Measurements from ENCODE around the gene CXCL17. TPM values are rescaled to one million over a fixed set of nuclear protein-coding genes. Genes with fewer than 3 reads are reported as not detected.

The CXCL17 gene
- total and polyA plus RNA-seq, 2 experiments from 2014 or later: 0.39 TPM; not detected in 1

DNA sequence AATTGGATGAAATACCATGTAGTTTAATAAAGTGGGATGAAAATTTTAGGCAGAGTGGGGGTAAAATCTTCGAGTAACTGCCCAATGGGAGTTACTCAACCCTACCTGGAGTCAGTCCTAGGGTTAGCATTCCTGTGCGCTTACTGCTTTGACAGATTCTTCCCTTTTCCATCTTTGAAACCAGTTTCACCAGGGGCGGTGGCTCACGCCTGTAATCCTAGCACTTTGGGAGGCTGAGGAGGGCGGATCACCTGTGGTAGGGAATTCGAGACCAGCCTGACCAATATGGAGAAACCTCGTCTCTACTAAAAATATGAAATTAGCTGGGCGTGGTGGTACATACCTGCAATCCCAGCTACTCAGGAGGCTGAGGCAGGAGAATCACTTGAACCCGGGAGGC lies 37.0 kb upstream of the CXCL17 start:
- H2AFZ ChIP-seq: no peak overlapping the region
- Mint-ChIP-seq H3K27me3 (ENCODE audit: insufficient read depth, low read depth, poor library complexity) (peaks cover 6% of the 10 kb centered on the region), H3K4me3 (no peak overlapping the region), H3K4me1 (peaks cover 24% of the 10 kb centered on the region), H3K27ac (no peak overlapping the region), H3K9me3 (peaks cover 2% of the 10 kb centered on the region; the same call in 1 of the 3 replicates), H3K36me3 (ENCODE audit: low read depth) (peaks cover 3% of the 10 kb centered on the region)
- peaks cover 35% of the 10 kb centered on the region for H3K4me1 ChIP-seq (ENCODE audit: insufficient read depth)
- no peaks in the 10 kb centered on the region for H3K36me3 ChIP-seq (ENCODE audit: insufficient read depth)
- no peaks in the 10 kb centered on the region for H3K9me2 ChIP-seq (ENCODE audit: insufficient read depth)
- peaks cover 10% of the 10 kb centered on the region for H3F3A ChIP-seq (replicated peaks; ENCODE audit: low read depth)
- no peaks in the 10 kb centered on the region for H3K79me2 ChIP-seq (replicated peaks; ENCODE audit: insufficient read depth)
- ATAC-seq (no peak), DNase-seq (ENCODE audit: low spot score) (no peak)
- no peaks in the 10 kb centered on the region for H3K27me3 ChIP-seq (ENCODE audit: insufficient read depth)
- no peak overlapping the region for H3K4me3 ChIP-seq
- TF ChIP-seq, protein P1, sequence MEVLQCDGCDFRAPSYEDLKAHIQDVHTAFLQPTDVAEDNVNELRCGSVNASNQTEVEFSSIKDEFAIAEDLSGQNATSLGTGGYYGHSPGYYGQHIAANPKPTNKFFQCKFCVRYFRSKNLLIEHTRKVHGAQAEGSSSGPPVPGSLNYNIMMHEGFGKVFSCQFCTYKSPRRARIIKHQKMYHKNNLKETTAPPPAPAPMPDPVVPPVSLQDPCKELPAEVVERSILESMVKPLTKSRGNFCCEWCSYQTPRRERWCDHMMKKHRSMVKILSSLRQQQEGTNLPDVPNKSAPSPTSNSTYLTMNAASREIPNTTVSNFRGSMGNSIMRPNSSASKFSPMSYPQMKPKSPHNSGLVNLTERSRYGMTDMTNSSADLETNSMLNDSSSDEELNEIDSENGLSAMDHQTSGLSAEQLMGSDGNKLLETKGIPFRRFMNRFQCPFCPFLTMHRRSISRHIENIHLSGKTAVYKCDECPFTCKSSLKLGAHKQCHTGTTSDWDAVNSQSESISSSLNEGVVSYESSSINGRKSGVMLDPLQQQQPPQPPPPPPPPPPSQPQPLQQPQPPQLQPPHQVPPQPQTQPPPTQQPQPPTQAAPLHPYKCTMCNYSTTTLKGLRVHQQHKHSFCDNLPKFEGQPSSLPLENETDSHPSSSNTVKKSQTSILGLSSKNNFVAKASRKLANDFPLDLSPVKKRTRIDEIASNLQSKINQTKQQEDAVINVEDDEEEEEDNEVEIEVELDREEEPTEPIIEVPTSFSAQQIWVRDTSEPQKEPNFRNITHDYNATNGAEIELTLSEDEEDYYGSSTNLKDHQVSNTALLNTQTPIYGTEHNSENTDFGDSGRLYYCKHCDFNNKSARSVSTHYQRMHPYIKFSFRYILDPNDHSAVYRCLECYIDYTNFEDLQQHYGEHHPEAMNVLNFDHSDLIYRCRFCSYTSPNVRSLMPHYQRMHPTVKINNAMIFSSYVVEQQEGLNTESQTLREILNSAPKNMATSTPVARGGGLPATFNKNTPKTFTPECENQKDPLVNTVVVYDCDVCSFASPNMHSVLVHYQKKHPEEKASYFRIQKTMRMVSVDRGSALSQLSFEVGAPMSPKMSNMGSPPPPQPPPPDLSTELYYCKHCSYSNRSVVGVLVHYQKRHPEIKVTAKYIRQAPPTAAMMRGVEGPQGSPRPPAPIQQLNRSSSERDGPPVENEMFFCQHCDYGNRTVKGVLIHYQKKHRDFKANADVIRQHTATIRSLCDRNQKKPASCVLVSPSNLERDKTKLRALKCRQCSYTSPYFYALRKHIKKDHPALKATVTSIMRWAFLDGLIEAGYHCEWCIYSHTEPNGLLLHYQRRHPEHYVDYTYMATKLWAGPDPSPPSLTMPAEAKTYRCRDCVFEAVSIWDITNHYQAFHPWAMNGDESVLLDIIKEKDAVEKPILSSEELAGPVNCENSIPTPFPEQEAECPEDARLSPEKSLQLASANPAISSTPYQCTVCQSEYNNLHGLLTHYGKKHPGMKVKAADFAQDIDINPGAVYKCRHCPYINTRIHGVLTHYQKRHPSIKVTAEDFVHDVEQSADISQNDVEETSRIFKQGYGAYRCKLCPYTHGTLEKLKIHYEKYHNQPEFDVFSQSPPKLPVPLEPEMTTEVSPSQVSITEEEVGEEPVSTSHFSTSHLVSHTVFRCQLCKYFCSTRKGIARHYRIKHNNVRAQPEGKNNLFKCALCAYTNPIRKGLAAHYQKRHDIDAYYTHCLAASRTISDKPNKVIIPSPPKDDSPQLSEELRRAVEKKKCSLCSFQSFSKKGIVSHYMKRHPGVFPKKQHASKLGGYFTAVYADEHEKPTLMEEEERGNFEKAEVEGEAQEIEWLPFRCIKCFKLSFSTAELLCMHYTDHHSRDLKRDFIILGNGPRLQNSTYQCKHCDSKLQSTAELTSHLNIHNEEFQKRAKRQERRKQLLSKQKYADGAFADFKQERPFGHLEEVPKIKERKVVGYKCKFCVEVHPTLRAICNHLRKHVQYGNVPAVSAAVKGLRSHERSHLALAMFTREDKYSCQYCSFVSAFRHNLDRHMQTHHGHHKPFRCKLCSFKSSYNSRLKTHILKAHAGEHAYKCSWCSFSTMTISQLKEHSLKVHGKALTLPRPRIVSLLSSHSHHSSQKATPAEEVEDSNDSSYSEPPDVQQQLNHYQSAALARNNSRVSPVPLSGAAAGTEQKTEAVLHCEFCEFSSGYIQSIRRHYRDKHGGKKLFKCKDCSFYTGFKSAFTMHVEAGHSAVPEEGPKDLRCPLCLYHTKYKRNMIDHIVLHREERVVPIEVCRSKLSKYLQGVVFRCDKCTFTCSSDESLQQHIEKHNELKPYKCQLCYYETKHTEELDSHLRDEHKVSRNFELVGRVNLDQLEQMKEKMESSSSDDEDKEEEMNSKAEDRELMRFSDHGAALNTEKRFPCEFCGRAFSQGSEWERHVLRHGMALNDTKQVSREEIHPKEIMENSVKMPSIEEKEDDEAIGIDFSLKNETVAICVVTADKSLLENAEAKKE (CRISPR knock-in tag; IDR thresholded peaks at IDR 0.05): no peak
- TF ChIP-seq ZNF114 (CRISPR knock-in tag; IDR thresholded peaks at IDR 0.05): no peak
- TF ChIP-seq, protein P2, sequence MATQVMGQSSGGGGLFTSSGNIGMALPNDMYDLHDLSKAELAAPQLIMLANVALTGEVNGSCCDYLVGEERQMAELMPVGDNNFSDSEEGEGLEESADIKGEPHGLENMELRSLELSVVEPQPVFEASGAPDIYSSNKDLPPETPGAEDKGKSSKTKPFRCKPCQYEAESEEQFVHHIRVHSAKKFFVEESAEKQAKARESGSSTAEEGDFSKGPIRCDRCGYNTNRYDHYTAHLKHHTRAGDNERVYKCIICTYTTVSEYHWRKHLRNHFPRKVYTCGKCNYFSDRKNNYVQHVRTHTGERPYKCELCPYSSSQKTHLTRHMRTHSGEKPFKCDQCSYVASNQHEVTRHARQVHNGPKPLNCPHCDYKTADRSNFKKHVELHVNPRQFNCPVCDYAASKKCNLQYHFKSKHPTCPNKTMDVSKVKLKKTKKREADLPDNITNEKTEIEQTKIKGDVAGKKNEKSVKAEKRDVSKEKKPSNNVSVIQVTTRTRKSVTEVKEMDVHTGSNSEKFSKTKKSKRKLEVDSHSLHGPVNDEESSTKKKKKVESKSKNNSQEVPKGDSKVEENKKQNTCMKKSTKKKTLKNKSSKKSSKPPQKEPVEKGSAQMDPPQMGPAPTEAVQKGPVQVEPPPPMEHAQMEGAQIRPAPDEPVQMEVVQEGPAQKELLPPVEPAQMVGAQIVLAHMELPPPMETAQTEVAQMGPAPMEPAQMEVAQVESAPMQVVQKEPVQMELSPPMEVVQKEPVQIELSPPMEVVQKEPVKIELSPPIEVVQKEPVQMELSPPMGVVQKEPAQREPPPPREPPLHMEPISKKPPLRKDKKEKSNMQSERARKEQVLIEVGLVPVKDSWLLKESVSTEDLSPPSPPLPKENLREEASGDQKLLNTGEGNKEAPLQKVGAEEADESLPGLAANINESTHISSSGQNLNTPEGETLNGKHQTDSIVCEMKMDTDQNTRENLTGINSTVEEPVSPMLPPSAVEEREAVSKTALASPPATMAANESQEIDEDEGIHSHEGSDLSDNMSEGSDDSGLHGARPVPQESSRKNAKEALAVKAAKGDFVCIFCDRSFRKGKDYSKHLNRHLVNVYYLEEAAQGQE (IDR thresholded peaks at IDR 0.05; ENCODE audit: unreplicated experiment): no peak
- no peak for TF ChIP-seq JUNB (IDR thresholded peaks at IDR 0.05; ENCODE audit: unreplicated experiment)
- TF ChIP-seq ZNF331 (CRISPR knock-in tag; IDR thresholded peaks at IDR 0.05; ENCODE audit: low read depth): no peak
- no peak for TF ChIP-seq NANOG (IDR thresholded peaks at IDR 0.05; ENCODE audit: borderline replicate concordance)
- no peak for TF ChIP-seq EZH2phosphoT487 (IDR thresholded peaks at IDR 0.05; ENCODE audit: unreplicated experiment)
- TF ChIP-seq POLR2AphosphoS5 (IDR thresholded peaks at IDR 0.05; ENCODE audit: low read depth): no peak
- no peak for TF ChIP-seq STAT1 (IDR thresholded peaks at IDR 0.05; ENCODE audit: unreplicated experiment)
- no peak for TF ChIP-seq CREB1 (CRISPR knock-in tag; IDR thresholded peaks at IDR 0.05; ENCODE audit: low read depth)
- TF ChIP-seq, protein P3, sequence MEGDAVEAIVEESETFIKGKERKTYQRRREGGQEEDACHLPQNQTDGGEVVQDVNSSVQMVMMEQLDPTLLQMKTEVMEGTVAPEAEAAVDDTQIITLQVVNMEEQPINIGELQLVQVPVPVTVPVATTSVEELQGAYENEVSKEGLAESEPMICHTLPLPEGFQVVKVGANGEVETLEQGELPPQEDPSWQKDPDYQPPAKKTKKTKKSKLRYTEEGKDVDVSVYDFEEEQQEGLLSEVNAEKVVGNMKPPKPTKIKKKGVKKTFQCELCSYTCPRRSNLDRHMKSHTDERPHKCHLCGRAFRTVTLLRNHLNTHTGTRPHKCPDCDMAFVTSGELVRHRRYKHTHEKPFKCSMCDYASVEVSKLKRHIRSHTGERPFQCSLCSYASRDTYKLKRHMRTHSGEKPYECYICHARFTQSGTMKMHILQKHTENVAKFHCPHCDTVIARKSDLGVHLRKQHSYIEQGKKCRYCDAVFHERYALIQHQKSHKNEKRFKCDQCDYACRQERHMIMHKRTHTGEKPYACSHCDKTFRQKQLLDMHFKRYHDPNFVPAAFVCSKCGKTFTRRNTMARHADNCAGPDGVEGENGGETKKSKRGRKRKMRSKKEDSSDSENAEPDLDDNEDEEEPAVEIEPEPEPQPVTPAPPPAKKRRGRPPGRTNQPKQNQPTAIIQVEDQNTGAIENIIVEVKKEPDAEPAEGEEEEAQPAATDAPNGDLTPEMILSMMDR (conservative IDR thresholded peaks at IDR 0.05; ENCODE audit: low read depth in 2 of 2): no peak
- TF ChIP-seq, protein P4, sequence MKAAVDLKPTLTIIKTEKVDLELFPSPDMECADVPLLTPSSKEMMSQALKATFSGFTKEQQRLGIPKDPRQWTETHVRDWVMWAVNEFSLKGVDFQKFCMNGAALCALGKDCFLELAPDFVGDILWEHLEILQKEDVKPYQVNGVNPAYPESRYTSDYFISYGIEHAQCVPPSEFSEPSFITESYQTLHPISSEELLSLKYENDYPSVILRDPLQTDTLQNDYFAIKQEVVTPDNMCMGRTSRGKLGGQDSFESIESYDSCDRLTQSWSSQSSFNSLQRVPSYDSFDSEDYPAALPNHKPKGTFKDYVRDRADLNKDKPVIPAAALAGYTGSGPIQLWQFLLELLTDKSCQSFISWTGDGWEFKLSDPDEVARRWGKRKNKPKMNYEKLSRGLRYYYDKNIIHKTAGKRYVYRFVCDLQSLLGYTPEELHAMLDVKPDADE (IDR thresholded peaks at IDR 0.05): no peak
- no peak for TF ChIP-seq EZH2 (IDR thresholded peaks at IDR 0.05; ENCODE audit: low read depth, unreplicated experiment)
- no peak overlapping the region for H3K27ac ChIP-seq (ENCODE audit: low read depth)
- H3K4me2 ChIP-seq: no peak overlapping the region
- H4K20me1 ChIP-seq (replicated peaks; ENCODE audit: insufficient read depth): no peaks in the 10 kb centered on the region

Measured in GM23338 (cell line).